GM18909 (cell line): ENCODE results near the gene ATG7.
"Not testable (repeated sequence)": the region's sequence is repeated elsewhere in the genome, so short reads cannot be mapped to it uniquely, and the experiment has no call there.

Experiments
- ATAC-seq: cut with Tn5 transposase; IDR thresholded peaks from one replicate; pipeline ENCODE4 v1.9.1; 2021; ENCODE audit warnings: mild to moderate bottlenecking; ENCODE audit not compliant: unreplicated experiment, poor library complexity

Gene ATG7

DNA sequence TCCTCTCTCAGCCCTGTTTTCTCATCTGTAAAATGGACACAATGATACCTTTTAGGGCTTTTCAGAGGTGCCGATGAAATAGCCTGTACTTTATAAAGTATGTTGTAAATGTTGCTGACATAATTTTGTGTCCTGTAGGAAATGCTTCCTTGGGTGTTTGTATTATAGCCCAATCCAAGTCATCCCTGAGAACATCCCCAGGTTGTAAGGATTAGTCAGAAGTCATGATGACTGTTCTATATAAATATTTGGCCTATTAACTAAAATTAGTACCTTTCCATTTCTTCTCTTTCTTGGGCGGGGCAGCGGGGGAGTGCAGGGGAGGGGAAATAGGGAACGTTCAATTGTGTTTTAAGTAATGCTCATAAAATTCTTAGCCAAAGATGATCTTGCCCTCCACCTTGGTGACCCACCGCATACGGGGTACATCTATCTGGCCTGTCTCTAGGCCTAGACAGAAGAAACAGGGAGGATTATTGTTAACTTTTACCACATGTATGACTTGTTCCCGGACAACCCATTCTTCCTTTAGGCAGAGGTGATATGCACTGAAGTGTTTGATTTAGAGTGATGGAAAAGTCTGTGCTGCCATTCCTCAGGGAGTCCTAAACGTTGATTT is 250.9 kb downstream of the ATG7 start:
- no peak for ATAC-seq

DNA sequence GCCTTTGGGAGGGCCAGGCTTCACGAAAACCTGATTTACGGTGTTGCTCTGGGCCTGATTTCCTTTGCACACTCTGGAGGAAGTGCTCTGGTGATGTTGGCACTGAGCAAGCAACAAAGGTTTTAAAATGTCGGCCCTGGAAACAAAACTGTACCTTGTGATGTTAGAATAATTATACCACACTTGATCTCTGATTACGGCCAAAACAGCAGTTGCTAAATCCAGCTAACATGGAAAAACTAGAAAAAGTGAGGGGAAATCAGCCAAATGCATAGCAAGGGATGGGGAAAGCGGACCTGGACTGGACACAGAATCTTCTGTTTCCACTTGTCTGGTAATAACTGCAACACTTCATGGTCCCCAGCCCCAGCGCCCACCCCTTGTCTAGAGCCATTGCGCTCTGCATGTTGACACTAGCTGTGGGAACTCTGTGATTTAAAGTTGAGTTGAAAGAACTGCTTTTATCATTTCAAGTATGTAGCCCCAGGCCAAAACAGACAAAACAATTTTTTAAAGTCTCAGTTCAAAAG is 251.4 kb downstream of the ATG7 start:
- no peak for ATAC-seq

- not testable (repeated sequence) for ATAC-seq
These were observed 253.9 kb downstream of the ATG7 start for GRCh38 chr3:11526121-11526520.

- ATAC-seq = no peak
These were observed 257.1 kb downstream of the ATG7 start for GRCh38 chr3:11529281-11529680.

DNA sequence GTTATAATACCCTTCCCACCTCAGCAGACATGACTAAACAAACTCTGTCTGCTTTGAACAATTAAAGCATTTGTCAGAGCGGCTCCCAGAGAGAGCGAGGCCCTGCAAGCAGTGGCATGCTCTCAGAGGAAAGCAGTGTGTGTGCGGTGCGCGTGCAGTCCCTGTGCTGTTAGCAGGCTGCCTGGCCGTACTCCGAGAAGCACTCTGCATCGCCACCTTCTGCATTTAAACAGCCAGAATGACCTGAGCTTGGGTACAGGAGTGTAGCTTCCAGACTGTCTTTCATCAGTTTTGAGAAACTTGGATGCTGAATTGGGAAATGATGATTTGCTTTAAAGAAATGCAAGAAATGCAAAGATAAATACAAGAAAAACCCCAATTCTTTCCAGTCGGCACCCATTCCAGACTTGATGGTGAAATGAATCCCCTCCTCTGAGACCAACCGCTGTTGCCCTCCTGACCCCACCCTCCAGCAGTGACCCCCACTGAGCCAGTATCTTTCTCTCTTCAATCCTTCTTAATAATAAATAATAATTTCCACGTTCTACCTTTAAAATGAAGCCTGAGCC is 258.0 kb downstream of the ATG7 start:
- no peak for ATAC-seq

GRCh38 chr3:11532931-11533391 is 260.8 kb downstream of the ATG7 start:
- ATAC-seq = no peak

DNA sequence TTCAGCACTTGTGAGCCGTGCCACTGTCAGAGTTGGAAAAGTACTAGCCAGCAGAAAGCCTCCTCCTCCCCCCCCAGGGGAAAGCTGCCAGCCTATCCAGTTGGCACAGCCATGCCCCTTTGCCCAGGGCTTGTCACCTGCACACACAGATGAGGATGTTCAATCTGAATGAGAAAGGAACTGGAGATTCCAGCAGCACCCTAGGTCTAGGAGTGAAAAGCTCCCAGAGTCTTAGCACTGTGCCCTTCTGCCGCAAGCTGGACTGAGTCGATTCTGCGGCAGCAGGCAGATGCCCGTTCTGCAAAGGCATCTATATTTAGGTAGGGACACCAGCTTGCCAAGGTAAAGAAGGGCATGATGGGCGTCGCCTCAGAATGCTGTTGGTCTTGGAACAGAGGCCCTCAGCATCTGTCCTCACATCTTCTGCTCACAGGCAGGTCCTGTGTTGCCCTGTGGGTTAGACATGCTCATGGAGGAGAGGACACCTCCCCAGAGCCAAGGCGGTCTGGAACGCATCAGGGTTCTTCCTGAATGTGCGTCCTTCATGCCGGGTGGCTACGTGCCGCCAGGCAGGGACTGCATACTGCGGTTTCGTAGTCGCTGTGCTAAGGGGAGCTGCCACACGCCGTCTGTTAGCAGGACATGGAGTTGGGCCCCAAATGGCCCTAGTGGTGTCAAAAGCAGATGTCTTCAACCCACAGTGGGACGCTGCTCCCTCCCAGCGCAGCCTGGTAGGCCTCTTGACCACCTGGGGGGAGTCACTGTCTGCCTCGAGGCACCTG is 262.0 kb downstream of the ATG7 start:
- ATAC-seq = no peak

DNA sequence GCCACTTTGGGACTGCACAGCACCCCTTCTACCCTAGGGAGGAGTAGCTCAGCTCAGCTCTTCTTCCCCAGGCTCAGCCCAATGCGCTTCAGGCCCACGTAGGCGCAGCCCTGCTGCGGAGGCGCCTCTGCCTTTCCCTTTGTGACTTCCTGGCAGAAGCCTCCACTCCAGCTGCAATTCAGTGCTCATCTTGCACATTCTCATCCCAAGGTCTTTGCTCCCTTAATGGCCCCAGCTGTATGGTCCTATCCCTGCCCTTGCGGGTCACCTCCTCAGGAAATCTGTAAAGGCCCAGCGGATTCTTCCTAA is 262.6 kb downstream of the ATG7 start:
- no peak for ATAC-seq

DNA sequence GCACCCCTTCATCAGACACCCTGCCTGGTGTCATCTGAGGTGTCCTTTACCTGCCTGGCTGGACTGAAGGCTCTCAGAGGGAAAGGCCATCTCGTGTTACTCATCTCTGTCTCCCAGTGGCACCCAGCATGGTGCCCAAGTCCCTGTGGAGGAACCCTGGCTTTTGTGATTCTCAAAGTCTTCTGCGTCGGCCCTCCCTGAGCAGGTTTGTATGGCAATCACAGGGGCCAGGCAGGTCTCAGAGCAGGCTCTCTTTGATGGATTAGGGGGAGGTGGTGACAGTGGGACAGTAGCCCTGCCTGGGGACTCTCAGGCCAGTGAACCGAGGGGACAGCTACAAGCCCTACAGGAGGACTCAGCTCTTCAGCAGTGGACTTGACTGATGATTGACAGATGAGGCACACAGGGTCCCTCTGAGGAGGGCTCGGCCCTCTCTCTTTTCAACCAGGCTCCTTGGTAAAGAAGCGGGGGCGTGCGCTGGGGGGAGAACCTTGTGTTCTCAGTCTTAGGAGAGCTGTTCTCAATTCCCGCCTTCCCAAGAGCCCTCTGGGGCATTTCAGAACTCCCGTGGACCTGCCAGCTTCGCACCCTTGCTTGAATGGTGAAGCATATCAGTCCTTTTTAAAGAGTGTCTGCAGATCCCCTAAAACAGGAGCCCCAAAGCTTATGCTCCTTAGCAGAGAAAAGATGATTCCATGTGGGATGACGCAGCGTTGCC is 263.2 kb downstream of the ATG7 start:
- no peak for ATAC-seq

- no peak for ATAC-seq
These were observed 264.1 kb downstream of the ATG7 start for GRCh38 chr3:11536132-11536935.

GRCh38 chr3:11536936-11537612 is 264.9 kb downstream of the ATG7 start:
- no peak for ATAC-seq

DNA sequence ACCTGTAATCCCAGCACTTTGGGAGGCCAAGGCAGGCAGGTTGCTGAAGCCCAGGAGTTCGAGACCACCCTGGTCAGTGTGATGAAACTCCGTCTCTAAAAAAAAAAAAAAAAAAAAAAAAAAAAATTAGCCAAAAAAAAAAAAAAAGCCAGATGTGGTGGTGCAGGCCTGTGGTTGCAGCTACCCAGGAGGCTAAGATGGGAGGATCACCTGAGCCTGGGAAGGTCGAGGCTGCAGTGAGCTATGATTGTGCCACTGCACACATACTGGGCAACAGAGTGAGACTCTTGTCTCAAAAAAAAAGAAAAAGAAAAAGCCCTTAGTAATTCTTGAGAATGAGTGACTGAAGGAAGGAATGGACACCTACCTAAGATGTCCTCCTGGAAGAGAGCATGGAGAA is 266.4 kb downstream of the ATG7 start:
- no peak for ATAC-seq

- ATAC-seq = no peak
These were observed 267.0 kb downstream of the ATG7 start for GRCh38 chr3:11539218-11539617.

- ATAC-seq = no peak
These were observed 267.5 kb downstream of the ATG7 start for GRCh38 chr3:11539677-11540076.

DNA sequence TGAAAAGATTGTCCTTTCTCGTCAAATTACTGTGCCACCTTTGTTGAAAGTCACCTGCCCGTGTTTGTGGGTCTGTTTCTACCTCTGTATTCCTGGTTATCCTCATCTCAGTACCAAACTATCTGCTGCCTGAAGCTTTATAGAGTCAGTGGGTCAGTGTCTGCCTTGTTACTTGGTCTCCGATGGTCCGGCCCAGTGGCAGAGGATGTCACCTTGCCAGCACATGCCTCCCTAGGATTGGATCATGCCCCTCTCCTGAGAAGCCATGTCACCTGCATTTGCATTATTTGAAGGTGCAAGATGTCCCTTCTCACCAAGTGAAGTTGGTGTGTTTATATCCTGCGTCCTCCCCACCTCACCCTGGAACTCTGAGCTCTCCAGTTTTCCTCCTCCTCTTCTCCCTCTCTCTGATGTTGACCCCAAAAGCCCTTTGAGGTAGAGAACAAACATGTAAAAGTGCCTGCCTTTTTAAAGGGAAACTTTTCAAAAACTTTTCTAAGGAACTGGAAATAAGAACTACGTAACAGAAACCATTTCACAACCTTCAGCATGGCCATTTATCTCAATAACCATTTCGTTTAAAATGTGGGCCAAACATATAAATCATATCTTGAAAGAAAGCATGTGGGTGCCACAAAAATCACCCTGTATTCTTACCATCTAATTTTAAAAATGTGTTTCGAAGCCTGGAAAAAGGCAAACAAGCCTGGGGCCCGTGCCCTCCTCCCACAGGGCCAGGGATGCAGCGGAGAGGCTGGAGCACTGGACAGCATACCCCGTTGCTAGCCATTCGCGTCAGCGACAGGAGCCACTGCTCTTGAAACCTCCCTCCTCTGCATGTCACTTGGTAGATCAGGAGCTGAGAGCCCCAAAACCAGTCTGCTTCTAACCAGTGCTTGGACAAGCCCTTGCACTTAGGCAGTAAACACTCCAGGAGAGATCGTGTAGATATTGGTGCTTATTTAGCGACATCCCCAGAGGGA is 269.4 kb downstream of the ATG7 start:
- no peak for ATAC-seq

DNA sequence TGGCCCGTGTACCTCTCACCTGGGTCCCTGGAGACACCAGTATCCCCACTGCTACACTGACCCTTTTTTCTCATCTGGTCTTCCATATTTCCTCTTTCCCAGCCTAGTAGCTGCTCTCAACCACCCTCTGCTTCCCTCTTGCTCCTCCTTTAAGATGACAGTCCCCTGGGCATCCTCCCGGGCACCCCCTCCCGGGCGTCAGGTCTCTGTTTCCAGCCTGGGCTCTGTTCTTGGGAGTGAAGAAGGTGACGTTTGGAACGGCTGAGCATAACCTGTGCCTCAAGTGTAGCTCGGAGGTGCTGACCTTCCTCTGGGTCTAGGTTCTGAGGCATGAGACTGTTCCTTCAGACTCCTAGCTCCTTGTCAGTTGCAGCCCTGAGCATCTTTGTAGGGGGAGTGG is 270.4 kb downstream of the ATG7 start:
- ATAC-seq = no peak

- ATAC-seq = no peak
These were observed 271.1 kb downstream of the ATG7 start for GRCh38 chr3:11543141-11543947.

GRCh38 chr3:11543948-11544387 is 271.8 kb downstream of the ATG7 start:
- no peak for ATAC-seq
